Right hindlimb (tissue), 1 donor: ENCODE data around the gene F10.

Source experiments
- DNase-seq: peaks from one replicate; pipeline ENCODE4 v3.0.0-alpha.2; 2018

The F10 gene

DNA sequence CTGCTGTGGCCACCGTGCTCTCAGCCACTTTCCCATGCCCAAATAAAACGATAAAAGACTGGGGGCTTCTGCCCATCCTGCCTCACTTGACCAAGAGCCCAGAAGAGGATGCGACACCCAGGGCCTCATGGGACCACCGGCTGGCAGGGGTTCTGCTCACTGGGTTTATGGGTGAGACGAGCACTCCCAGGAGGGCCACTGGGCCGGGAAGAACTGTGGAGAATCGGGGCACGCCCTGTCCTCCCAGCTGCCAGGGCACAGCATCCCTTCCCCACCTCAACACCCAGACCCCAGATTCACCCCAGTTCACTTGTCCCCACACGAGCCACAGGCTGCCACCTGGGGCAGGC, 4.7 kb upstream of the F10 start:
- peak; percentile 12 for DNase-seq

DNA sequence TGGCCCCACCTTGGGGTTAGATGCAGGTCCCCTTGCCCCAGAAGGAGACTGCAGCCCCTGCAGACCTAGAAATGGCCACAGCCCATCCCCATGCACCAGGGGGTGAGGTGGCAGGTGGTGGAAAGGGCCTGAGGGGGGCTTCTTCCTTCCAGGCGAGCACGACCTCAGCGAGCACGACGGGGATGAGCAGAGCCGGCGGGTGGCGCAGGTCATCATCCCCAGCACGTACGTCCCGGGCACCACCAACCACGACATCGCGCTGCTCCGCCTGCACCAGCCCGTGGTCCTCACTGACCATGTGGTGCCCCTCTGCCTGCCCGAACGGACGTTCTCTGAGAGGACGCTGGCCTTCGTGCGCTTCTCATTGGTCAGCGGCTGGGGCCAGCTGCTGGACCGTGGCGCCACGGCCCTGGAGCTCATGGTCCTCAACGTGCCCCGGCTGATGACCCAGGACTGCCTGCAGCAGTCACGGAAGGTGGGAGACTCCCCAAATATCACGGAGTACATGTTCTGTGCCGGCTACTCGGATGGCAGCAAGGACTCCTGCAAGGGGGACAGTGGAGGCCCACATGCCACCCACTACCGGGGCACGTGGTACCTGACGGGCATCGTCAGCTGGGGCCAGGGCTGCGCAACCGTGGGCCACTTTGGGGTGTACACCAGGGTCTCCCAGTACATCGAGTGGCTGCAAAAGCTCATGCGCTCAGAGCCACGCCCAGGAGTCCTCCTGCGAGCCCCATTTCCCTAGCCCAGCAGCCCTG, 4.2 kb upstream of the F10 start:
- DNase-seq = peak; percentile 11

GRCh38 chr13:113119166-113119821, 3.3 kb upstream of the F10 start:
- DNase-seq = no peak

DNA sequence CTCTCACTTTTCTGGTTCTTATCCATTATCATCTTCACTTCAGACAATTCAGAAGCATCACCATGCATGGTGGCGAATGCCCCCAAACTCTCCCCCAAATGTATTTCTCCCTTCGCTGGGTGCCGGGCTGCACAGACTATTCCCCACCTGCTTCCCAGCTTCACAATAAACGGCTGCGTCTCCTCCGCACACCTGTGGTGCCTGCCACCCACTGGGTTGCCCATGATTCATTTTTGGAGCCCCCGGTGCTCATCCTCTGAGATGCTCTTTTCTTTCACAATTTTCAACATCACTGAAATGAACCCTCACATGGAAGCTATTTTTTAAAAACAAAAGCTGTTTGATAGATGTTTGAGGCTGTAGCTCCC, 2.8 kb upstream of the F10 start:
- no peak for DNase-seq

GRCh38 chr13:113120300-113121182, 2.1 kb upstream of the F10 start:
- DNase-seq = no peak

GRCh38 chr13:113121183-113121927, 1.2 kb upstream of the F10 start:
- no peak for DNase-seq

DNA sequence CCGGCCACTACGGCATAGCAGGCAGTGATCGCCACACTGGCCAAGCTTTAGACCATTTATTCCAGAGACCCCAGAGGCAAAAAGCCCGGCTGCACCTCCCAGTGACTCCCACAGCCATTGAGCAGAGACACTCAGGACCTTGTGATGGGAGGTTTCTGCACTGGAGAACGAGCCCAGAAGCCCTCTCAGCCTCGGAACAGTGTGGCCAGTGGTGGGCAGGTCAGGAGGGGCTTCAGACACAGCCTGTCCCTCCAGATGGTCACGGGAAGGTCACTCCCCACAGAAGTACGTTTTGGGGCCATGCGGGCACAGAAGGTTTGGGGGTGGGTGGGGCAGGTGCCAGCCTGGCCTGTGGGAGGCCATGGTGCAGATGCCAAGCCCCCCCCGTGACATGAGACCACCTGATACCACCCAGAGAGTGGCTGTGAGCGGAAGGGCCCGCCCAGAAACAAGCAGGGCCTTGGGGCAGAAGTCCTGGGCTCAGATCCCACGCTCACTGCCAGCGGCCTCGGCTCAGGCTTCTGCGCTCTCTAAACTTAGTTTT, 599 bp upstream of the F10 start:
- DNase-seq = no peak

- no peak for DNase-seq
Measured at GRCh38 chr13:113123226-113124201, 915 bp downstream of the F10 start.

- no peak for DNase-seq
Measured at GRCh38 chr13:113124211-113124970, 1.8 kb downstream of the F10 start.

DNA sequence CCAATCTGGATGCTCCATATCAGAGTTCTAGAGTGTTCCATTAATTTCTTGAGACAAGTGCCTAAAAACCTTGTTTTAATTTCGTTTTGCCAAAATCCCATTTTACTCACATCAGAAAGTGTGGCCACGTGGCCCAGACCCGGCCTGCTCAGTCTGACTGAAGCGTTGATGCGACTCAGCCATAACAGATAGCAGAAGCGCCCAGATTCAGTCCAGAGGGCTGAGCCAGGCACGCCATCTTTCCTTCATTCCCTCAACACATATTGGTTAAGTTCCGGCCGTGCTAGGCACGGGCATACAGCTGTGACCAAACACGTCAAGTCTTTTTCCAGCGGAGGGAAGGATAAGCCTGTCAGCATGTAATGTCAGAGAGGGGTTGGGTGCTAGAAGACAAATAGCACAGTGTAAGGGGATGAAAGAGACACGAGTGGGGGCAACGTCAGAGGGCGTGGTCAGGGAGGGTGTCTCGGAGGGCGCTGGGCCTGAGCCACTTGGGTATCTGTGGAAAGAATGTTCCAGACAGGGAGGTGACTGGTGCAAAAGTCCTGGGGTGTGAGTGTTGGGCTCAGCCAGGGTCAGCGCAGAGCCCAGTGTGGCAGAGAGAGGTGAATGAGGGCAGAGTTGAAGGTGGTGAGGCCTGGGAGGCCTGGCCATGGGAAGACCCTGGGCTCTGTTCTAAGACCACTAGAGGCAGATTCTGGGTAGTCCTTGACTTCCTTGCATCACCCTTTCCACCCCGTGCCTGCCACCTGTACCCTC, 3.1 kb downstream of the F10 start:
- DNase-seq = no peak

DNA sequence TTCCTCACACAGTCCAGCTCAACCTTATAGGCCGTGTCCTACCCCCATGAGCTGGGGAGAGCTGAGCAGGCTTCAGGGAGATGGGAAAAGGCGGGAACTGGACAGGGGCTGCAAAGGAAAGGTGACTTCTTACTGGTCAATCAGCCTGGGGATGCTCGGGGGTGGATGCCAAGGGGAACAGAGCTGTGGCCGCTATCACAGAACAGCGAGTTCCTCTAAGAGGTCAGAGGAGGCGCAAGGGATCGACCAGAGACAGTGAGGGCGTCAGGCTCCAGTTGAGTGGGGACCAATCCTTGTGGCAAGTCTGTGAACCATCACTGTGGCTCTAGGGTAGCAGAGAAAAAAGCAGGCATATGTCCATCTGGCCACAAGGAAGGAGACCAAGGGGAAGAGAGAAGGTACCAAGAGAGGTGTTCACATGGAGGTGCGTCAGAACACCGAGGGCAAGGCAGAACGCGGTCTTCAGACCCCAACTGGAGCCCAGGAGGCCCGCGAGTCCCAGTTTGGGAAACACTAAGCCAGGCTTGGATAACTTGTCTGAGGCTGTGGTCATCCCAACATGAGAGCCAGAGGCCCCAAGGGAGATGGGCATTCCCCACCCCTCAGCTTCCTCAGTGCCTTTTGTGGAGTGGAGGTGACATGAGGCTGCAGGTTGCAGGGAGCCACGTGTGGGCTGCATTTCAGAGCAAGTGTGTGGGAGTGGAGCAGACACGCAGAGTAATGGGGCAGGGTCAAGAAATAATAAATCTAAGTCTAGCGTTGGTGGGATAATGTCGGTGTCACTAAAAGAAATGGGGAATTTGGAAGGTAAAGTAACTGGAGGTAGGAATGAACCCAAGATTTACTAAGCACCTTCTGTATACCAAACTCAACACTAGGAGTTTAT, 3.9 kb downstream of the F10 start:
- no peak for DNase-seq

GRCh38 chr13:113129480-113129879, 6.9 kb downstream of the F10 start:
- no peak for DNase-seq

GRCh38 chr13:113129921-113130750, 7.5 kb downstream of the F10 start:
- DNase-seq = peak; percentile 34

DNA sequence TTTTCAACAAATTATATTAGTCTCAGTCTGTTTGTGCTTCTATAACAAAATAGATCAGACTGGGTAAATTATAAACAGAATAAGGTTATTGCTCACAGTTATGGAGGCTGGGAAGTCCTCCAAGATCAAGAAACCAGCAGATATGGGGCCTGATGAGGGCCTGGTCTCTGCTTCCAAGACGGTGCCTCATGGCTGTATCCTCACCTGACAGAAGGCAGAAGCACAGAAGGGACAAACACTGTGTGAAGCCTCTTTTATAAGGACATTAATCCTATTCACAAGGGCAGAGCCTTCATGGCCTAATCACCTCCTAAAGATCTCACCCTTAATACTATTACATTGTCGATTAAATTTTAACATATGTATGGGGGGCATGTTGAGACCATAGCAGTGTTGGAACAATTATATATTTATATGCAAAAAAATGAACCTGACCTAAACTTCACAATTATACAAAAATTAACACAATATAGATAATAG, 12.7 kb downstream of the F10 start:
- DNase-seq = no peak

DNA sequence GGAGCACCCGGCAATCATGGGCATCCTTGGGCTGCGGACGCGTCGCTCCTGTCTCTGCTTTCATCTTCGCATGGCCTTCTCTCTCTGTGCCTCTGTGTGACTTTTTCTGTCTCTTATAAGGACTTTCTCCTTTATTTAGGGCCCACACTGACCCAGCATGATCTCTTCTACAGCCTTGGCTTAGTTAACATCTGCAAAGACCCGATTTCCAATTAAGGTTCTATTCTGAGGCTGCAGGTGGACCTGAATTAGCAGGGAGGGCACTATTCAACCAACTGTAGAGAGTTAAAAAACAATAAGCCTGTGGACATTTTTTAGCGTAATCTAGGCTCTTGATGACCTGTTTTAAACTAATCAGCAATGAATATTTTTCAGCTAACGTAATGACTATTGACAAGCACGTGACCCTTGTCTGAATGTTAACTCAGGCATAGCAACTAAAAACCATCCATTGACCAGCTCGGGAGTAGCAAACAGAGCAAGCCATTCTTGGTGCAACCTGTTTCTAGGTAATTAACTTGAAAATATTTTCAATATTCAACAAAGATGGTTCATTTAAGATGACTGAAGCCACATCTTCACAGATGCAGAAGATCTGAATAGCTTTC, 15.2 kb downstream of the F10 start:
- no peak for DNase-seq

DNA sequence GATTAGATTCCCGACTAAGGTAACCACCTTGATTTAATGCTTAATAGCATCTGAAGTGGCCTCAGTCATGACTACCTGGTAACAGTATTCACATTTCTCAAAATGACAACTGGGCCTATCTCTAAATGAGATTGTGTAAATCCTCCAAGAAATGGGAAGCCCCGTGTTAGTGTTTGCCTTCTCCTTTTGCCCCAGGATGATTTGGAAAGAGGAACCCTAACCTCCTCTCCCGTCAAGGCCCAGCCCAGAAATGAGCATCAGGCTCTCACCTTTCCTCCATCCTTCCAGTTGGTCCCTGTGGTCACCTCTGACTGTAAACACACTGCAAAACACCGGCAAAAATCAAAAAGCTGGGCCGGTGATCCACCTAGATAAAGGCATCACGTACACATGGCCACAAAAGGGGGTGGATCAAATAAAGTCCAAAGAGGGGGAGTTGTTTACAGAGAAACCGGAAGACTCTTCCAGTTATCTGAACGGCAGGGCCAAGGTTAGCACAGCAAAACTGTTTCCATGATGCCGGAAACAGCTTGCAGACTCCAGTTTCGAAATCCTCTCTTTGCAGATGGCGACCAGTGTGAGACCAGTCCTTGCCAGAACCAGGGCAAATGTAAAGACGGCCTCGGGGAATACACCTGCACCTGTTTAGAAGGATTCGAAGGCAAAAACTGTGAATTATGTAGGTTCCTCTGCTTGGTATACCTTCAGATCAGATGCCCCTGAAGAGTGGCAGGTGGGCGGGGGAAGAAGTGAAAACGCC, 16.4 kb downstream of the F10 start:
- DNase-seq = no peak

DNA sequence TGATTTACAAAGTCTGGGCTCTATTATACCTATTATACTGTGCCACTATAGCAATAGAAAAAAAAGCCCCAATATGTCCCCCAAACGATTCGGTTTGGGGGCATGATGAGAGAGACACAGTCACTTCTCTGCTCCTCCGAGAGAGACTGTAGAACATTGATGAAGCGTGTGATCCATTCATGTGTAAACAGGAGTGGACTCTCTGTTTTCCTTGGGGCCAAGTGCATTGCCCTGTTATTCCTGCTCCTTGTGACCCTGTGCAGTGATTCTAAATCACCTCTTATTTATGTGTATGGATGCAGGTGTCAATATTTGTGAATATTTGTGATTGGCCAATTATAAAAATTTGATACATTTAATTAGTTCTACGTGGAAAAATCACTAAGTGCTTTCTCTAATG, 17.0 kb downstream of the F10 start:
- DNase-seq = no peak
